ENCODE results near the gene PHAX.
"Not testable (repeated sequence)": the region's sequence is repeated elsewhere in the genome, so short reads cannot be mapped to it uniquely, and the experiment has no call there.

PHAX gene, protein sequence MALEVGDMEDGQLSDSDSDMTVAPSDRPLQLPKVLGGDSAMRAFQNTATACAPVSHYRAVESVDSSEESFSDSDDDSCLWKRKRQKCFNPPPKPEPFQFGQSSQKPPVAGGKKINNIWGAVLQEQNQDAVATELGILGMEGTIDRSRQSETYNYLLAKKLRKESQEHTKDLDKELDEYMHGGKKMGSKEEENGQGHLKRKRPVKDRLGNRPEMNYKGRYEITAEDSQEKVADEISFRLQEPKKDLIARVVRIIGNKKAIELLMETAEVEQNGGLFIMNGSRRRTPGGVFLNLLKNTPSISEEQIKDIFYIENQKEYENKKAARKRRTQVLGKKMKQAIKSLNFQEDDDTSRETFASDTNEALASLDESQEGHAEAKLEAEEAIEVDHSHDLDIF

GRCh38 chr5:126600631-126601511 lies at the start of gene PHAX:
PHAX (plus strand) TSS chr5:126600947; CDS start chr5:126600963, 16 bp downstream.
- peak; percentile 77 for DNase-seq

DNA sequence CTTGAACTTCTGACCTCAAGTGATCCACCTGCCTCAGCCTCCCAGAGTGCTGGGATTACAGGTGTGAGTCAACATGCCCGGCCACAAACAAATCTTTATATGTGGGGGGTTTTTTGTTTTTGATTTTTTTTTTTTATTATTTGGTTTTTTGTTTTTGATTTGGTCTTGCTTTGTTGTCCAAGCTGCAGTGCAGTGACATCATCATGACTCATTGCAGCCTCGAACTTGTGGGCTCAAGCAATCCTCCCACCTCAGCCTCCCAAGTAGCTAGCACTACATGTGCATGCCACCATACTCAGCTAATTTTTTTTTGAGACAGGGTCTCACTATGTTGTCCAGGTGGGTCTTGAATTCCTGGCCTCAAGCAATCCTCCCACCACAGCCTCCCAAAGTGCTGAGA lies 48.1 kb upstream of the PHAX start:
- no peak for DNase-seq

DNA sequence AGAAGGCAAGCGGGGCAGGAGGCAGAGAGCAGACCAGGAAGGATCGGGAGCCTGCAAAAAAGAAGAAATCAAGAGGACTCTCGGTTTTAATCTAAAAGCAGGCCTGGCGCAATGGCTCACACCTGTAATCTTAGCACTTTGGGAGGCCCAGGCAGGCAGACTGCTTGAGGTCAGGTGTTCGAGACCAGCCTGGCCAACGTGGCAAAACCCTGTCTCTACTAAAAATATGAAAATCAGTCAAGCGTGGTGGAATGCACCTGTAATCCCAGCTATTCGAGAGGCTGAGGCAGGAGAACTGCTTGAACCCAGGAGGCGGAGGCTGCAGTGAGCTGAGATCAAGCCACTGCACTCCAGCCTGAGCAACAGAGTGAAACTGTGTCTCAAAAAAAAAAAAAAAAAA lies 45.6 kb upstream of the PHAX start:
- not testable (repeated sequence) for DNase-seq

- no peak for DNase-seq
Measured at GRCh38 chr5:126561908-126562307, 38.8 kb upstream of the PHAX start.

DNA sequence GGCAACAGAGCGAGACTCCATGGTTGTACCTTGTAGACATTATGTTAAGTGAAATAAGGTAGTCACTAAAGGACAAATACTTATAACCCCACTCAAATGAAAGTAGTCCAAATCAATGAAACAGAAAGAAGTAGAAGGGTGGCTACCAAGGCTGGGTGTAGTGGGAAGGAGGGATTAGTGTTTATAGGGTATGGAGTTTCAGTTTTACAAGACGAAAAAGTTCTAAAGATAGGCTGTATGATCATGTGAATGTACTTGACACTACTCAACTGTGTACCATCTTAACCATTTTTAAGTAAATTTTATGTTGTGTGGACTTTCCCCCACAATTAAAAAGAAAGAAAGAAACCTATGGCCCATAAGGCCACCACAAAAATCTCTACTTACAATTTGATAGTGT lies 37.9 kb upstream of the PHAX start:
- DNase-seq: no peak

GRCh38 chr5:126568206-126568755 lies 32.5 kb upstream of the PHAX start:
- no peak for DNase-seq

- no peak for DNase-seq
Measured at GRCh38 chr5:126575644-126576043, 25.1 kb upstream of the PHAX start.

DNA sequence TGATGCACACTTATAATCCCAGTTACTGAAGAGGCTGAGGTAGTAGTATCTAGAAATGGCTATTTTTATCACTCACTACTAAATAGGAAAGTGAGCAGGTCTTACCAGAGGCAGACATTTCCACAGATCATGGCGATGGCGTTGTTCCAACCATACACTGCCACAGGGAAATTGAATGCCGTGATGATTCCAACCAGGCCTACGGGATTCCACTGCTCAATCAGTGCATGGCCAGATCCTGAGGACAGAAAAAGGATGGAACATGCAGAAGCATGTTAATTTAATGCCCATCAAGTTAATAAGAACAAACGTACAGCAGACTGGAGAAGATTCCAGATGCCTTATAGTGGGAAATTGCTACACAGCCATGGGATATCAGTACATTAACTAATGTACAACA lies 23.8 kb upstream of the PHAX start:
- DNase-seq: no peak

DNA sequence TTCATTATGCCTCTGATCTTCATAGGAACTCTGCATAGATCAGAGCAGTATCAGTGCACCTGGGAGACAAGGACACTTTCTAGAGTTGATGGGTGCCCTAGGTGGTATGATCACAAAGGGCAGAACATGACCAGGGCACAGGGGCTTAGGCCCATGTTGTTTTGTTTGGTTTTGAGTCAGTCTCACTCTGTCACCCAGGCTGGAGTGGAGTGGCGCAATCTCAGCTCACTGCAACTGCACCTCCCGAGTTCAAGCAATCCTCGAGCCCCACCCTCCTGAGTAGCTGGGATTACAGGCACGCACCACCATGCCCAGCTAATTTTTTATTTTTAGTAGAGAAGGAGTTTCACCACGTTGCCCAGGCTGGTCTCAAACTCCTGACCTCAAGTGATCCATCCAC lies 23.3 kb upstream of the PHAX start:
- no peak for DNase-seq

GRCh38 chr5:126579716-126580115 lies 21.0 kb upstream of the PHAX start:
- no peak for DNase-seq

GRCh38 chr5:126583761-126584160 lies 17.0 kb upstream of the PHAX start:
- DNase-seq: no peak

DNA sequence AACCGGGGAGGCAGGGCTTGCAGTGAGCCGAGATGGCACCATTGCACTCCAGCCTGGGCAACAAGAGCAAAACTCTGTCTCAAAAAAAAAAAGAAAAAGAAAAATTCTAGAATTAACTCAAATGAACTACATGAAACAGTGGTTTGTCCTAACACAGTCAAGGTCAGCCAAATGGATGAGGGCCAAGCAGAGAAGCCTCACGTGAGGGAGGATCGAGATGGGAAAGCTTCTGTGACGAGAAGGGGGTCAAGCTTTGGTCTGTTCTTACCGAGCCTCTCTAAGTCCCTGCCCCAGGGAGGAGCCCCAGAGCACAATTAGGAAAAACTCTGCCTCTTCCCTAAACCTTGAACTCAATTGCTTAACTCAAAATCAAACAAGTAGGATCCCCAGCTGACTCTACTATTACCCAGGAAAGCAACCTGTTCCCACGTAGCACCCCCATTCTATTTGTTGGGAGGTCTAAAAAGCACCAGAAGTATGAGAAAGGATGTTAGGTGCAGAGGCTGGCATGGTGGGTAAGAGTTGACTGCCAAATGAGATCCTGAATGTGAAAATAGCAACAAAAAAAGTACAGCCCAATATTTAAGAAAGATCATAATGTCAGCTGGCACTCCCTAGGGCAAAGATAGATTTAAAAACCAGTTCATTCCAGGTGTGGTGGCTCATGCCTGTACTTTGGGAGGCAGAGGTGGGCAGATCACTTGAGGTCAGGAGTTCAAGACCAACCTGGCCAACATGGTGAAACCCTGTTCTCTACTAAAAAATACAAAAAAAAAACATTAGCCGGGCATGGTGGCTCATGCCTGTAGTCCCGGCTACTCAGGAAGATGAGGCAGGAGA lies 13.0 kb upstream of the PHAX start:
- DNase-seq: no peak

DNA sequence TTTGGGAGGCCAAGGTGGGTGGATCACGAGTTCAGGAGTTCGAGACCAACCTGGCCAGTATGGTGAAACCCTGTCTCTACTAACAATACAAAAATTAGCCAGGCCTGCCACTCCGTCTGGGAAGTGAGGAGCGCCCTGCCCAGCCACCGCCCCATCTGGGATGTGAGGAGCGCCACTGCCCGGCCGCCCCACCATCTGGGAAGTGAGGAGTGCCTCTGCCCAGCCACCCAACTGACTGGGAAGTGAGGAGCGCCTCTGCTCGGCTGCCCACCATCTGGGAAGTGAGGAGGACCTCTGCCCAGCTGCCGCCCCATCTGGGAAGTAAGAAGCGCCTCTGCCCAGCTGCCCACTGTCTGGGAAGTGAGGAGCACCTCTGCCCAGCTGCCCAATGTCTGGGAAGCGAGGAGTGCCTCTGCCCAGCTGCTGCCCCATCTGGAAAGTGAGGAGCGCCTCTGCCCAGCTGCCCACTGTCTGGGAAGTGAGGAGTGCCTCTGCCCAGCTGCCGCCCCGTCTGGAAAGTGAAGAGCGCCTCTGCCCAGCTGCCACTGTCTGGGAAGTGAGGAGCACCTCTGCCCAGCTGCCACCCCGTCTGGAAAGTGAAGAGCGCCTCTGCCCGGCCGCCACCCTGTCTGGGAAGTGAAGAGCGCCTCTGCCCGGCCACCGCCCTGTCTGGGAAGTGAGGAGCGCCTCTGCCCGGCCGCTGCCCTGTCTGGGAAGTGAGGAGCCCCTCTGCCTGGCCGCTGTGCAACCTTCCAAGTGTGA lies 11.0 kb upstream of the PHAX start:
- no peak for DNase-seq

DNA sequence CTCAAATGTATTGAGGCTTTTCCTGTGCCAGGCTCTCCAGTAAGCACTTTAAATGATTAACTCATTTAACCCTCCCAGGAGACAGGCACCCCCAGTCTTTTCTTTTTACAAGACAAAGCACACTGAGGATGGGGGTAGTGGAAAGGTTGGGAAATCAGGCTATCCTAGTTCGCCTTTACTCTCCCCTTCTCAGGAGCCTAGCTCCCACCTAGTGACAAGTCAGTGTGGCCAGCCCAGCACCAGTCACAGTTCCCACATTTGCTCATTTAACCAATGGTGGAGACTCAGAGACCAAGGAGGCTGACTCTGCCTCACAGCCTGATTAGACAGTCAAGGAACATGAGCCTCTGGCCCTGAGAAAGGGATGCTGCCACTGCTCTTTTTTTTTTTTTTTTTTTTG lies 9.2 kb upstream of the PHAX start:
- DNase-seq: no peak

DNA sequence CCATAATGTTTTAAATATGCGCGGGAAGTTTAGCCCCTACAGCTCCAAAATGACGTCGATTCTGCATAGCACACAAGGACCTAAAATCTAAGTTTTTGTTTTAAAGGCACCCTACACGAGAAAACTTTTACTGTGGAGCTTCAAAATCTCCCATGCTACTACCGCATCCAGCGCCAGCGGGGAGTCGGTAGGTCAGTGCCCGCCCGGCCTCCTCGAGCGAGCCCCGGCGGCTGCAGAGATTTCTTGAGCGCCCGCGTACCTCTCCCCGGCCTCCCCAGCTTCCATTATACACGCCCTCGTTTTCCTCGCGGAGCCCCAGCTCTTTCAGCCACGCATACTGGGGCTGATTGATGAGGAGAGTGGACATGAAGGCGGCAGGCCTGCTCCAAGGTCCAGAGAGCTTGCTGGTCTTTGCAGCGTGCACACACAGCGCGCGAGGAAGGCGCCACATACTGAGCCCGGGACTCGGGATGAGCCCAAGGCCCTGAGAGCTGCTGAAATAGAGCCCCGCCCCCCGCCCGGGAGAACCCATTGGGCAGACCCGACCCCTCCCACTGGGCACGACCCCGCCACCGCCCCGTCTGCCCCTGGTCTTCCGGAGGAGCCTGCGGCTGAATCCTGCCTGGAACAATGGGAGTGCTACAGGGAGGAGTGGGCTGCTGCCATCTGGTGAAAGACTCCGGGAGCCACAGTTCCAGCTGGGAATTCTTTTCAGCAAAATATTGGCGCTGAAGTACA lies 5.8 kb upstream of the PHAX start, which contains the start of gene ALDH7A1:
Gene ALDH7A1, minus strand, starts transcription at position 472 of the 738 bp plus-strand sequence. Its CDS starts 21 bp downstream, at position 451.
- peak; percentile 32 for DNase-seq

DNA sequence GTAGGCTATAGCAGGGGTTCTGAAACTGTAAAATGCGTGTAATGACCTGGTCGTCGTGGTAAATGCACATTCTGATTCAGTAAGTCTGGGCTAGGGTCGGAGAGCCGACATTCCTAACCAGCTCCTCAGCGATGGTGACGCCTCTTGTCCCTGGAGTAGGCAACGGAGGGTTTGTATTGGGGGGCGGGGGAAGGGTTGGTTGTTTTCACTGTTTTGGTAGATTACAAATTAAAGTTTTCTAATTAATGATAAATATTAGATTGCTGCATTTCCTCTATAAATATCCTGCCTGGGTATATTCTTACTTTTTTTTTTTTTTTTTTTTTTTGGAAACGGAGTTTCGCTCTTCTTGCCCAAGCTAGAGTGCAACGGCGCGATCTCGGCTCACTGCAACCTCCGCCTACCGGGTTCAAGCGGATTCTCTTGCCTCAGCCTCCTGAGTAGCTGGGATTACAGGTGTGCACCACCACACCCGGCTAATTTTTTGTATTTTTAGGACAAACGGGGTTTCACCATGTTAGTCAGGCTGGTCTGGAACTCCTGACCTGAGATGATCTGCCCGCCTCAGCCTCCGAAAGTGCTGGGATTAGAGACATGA lies 5.2 kb upstream of the PHAX start:
- no peak for DNase-seq

- no peak for DNase-seq
Measured at GRCh38 chr5:126597156-126597555, 3.6 kb upstream of the PHAX start.

GRCh38 chr5:126599499-126599898 lies 1.2 kb upstream of the PHAX start:
- no peak for DNase-seq

DNA sequence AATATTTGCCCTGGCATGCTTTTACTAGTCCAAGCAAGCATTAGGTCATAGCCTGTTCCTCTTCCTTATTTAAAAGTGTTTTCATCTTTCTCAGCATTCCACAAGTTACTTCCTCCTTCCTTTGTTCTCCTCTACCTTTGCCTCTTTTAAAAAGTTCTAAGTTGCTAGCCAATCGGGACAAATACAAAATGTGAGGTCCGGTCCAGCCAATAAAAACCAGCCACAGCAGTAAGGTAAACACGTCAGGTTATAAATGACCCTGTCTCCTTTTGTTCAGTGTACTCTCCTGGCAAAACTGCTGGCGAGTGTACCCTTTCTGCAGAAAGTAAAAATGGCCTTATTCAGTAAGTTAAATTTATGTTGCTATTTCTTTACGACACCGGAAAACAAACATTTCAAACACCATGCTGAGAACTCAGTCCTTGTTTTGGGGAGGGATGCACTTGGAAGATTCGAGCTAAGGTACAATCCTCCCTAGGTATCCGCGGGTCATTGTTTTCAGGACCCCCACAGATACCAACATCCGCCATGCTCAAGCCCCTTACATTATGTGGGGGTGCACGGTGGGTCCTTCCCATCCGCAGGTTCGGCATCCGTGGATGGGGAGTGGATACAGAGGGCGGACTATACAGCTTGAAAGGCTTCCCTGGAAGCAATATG lies 646 bp upstream of the PHAX start:
- not testable (repeated sequence) for DNase-seq

- DNase-seq: no peak
Measured at GRCh38 chr5:126603402-126603991, 2.8 kb downstream of the PHAX start.
